Activated T-cell treated with anti-CD3 and anti-CD28 coated beads for 24 hours (primary cell): ENCODE results near the gene TGM1.

Source experiments
- DNase-seq: peaks from one replicate; pipeline ENCODE4 v3.0.0-alpha.2; 2020; ENCODE audit warnings: low read depth

The TGM1 gene

DNA sequence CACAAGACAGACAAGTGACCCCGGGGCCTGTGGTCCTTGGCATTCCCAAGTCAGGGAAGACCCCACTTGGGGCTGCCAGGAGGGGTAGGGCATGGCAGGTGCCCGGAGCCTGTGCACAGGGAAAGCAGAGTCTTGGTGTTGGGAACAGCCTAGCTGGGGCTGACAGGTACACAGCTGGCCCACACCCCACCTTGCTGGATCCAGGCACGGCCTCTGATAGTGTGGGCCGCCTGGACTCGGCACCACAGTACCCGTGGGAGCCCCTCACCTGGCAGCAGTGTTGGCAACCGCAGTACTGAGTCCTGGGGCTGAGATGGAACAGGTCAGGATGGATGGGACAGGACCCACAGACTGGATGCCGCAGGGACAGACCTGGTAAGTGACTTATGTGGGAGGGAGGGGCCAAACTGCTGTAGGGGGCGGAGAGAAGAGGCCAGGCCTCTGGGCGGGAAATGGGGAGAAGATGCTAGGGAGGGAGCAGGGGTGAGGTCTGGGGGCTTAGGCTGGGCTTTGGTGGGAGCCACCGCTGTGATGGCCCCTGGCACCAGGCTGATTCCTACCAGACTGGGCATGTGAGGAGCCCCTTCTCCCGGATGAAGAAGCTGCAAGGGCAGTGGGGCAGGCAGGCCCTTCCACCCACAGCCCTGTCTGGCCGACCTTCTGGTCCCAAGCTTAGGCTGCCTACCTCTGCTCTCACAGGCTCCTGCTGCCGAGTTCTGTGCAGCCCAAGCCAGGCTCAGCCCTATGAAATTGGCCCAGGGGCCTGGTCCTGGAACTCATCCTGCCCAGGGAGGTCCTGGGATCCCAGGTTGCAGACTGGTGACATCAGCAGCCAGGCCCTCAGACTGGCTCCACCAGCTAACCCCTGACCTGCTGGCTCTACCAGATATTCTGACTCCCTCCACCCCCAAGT, at the start of gene TGM1:
Gene TGM1 (minus strand): TSS at position 357 of the 913 bp plus-strand sequence. CDS start 825 bp downstream, outside the sequence.
- no peak for DNase-seq

DNA sequence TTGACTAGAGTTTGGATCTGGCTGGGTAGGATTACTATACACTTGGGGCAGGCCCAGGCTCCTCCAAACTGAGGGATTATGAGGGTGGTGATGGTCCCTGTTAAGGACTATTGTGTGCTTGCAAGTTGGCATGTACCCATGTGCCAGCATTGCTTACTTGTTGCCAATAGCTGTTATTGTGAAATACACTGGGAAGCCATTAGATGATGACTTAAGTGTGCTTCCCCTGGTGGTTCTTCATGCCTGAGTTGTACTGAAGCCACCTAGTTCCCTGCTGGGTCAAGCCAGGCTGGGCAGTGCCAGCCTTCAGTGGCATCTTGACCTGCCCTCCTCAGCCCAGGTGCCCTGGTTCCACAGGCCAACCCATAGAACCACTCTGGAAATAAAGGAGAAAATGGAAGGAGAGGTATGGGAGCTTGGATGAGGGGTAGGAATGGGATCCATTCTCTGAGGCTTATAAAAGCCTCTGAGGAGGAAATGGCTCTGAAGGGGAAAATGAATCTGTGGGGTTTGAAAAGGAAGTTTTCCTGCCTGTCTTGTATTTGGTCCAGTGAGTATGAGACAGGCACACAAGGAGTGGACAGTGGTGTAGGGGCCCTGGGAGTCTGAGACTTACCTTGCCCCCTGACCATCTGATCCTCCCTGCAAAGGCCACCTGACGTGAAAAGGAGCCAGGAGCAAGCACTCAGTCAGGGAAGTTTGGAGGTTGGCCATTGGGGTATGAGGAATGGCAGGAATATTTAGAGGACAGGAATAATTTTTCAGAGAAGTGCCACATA, 49.0 kb upstream of the TGM1 start:
- DNase-seq: no peak

DNA sequence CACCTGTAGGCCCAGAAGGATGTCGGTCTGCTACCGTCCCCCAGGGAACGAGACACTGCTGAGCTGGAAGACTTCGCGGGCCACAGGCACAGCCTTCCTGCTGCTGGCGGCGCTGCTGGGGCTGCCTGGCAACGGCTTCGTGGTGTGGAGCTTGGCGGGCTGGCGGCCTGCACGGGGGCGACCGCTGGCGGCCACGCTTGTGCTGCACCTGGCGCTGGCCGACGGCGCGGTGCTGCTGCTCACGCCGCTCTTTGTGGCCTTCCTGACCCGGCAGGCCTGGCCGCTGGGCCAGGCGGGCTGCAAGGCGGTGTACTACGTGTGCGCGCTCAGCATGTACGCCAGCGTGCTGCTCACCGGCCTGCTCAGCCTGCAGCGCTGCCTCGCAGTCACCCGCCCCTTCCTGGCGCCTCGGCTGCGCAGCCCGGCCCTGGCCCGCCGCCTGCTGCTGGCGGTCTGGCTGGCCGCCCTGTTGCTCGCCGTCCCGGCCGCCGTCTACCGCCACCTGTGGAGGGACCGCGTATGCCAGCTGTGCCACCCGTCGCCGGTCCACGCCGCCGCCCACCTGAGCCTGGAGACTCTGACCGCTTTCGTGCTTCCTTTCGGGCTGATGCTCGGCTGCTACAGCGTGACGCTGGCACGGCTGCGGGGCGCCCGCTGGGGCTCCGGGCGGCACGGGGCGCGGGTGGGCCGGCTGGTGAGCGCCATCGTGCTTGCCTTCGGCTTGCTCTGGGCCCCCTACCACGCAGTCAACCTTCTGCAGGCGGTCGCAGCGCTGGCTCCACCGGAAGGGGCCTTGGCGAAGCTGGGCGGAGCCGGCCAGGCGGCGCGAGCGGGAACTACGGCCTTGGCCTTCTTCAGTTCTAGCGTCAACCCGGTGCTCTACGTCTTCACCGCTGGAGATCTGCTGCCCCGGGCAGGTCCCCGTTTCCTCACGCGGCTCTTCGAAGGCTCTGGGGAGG, 47.9 kb upstream of the TGM1 start, which contains the start of gene LTB4R:
Gene LTB4R (plus strand): TSS at position 857 of the 959 bp plus-strand sequence. CDS start 4,150 bp downstream, outside the sequence.
- DNase-seq: peak; percentile 47

DNA sequence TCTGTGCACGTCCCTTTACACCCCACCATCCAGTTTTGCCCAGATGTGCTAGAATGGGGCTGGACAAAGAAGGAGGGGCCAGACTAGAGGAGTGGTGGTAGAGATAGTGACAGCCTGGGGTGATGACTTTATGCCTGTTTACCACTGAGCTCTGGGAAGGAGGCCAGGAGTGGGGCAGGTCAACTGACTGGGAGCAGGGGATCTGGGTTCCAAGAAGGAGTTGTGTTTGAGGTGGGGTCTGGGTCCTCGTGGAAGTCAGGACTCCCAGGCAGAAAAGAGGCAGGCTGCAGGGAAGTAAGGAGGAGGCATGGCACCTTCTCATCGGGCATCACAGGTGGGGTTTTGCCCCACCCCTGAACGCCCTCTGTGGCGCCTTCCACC, 47.3 kb upstream of the TGM1 start:
- DNase-seq: no peak

DNA sequence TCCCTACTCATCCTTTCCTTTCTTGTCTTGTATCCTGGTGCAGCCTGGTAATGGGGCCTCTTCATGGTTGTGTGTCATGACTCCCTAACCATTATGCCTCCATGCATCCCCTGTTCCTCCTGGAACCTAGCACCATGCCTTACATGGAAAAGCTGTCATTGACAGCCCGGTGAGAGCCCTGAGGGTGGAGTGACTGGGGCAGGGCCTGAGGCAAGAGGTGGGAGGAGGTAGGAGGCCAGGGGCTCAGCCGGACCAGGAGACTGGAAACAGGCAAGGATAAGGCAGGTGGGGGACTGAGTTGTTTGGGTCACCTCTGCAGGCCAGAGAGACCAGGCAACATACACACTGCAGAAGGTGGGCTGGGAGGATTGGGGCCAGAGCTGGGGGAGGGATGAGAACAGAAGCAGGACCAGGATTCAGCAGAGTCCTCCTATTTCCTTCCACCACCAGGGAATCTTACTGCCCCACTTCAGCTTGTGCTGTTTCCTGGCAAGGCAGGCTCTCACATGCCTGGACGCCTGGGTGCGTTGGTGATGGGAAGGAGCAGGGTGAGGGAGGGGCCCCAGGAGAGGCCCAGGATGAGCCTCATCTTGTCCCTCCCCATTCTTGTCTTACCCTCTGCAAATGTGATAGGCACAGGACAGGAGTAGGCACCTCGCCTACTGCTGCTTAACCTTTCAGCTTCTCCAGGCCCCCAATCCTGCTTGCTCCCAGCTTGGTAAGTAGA, 46.7 kb upstream of the TGM1 start, which contains the start of gene LTB4R2:
Gene LTB4R2 (plus strand): TSS at position 603 of the 727 bp plus-strand sequence. CDS start 525 bp downstream, outside the sequence.
- no peak for DNase-seq

DNA sequence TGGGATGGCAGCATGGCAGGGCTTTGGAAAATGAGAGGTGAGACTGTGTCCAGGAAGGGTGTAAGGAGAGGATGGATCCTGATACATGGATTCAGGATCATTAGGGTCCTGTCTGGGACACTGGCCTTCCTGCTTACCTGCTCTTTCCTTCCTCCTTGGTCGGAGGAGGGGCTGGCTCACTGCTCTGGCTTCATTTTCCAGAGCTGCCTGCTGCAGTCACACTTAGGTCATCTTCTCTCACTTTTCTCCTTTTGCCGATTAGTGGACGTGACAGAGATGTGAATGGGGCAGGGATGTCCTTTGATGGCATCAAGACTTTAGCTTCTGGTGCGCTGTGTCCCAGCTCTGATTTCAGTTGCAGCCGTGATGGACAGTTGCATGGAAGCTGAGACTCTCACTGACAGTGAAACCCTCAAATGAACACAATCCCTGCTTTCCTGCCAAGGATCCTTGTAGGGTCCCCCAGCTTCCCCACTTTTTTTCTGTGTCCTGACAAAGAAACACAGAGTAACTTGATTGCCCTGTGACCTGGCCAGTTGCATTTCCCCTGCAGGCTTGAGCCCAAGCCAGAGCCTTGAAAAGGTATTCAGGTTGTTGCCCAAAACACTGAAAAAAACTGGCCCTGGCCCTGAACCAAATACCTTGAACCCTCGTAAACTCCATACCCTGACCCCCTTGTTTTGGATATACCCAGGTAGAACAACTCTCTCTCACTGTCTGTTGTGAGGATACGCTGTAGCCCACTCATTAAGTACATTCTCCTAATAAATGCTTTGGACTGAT, 45.6 kb upstream of the TGM1 start:
- DNase-seq: no peak

DNA sequence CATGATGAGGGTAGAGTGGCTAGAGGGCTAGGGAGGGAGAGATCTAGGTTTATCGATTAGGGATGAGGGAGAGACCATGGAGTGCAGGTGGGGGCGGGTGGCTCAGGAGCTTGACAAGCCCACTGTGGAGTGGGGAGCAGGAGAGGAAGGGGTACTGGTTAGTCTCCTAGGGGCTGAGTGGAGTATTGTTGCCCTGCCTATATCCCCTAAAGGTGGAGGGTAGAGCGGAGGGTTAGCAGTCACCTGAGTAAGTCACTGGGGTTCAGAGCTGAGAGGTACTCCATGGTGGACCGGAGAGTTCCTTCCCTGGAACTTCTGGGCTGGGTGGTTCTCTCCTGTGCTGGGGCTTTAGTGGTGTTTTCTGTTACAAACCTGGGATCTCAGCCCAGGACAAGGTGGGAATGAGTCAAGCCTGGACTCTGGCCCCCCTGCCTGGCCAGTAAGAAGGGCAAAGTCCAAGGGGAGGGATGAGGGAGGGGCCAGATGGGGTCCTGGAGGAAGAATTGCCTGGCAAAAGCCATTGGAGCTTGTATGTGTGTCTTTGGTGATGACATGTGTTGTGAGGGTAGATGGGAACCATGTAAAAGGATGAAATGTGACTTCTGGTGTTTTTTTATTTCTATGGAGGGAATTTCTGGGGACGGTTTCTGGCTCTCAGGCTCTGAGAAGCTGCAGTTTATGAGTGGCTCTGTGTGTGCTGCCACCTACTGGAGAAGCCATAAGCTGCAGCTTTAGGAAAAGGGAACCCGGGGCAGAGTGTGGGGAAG, 44.8 kb upstream of the TGM1 start, which contains the start of gene CIDEB:
Gene CIDEB (minus strand): TSS at position 403 of the 767 bp plus-strand sequence. CDS start 119 bp downstream, at position 284.
- no peak for DNase-seq

DNA sequence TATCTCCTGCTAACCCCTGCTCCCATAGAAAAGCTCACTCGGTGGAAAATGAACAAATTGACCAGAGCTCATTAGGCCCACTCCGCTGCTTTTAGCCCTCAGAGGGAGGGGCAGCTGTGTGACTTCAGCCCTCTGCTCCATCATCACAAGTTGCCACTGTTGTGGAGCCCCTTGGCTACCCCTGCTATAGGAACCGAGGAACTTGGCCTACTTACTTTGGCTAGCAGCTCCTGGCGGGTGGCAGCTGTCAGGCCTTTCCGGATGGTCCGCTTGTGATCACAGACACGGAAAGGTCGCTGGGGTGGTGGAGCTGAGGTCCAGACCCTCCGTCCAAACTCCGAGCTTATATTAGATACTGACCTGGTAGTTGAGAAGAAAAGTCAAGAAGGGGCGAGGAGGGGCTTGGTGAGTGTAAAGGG, 44.2 kb upstream of the TGM1 start:
- no peak for DNase-seq

DNA sequence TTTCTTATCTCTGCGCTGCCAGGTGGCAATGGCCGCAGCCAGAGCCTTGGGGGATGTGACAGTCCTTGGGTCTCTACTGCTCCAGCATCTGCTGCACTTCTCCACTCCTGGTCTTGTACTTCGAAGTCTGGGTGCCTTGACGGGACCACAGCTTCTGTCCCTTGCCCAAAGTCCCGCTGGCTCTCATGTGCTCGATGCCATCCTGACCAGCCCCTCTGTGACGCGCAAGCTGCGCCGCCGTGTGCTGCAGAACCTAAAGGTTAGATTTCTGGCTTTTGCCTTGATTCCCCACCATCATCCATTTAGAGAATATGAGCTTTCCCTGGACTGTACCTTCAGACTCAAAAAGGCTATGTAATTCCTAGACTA, 41.0 kb upstream of the TGM1 start:
- no peak for DNase-seq

DNA sequence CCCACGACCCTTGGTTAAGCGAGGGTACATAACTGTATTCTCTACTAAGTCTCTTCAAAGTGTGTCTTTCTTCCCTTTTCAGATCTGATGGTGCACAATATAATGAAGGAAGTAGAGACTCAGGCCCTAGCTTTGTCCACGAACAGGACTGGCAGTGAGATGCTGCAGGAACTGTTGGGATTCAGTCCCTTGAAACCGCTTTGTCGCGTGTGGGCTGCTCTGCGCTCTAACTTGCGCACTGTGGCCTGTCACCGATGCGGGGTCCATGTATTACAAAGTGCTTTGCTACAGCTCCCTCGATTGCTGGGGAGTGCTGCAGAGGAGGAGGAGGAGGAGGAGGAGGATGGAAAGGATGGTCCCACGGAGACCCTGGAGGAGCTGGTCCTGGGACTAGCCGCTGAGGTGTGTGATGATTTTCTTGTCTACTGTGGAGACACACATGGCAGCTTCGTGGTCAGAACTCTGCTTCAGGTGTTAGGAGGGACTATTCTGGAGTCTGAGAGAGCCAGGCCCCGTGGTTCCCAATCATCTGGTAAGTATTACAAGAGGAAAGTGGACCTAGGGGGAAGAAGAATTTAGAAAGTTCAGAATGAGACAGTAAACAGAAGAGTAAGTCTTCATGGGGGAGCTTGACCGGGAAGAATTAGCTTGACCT, 37.5 kb upstream of the TGM1 start:
- no peak for DNase-seq

DNA sequence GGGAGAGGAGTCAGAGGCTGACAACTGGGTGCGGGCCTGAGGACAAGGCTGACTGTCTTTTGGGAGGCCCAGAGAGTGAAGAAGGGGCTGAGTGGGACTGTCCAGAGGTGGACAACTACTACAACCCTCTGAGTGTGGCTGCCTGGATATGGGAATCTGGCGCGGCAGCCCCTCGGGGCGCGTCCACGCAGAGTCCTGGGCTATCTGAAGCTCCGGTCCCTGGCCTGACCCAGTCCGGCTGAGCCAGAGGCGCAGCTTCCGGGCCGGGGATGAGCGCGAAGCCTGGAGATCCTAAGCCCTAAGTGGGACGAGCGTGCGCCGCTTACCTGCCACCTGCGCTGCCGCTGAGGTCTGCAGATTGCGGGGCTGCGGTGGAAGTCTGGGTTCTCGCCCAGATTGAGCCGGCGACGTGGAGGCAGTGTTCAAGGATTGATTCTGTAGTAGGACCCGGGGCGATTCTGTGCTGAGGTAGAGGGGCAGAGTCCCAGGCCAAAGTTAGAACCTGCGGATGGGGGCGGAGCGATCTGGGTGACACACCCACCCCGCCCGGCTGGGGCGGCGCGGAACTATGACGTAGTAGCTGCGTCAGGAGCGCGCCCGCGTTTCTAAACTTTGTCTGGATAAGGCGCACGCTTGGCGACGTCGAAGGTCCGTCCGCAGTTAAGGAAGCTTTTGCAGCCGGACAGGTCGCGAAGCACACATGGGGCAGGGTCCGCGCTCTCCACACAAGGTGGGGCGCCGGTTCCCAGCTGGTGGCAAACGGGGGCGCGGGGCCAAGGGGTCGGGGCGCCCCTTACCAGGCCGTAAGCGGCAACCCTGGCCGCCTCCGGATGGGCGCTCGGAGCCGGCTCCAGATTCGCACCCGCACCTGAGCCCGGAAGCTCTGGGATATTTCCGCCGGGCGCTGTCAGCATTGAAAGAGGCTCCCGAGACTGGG, 36.5 kb upstream of the TGM1 start, which contains the start of the genes DHRS1 and NOP9:
Gene DHRS1 (minus strand): TSS at position 526 of the 937 bp plus-strand sequence. CDS start 674 bp downstream, outside the sequence.
Gene NOP9 (plus strand): TSS at position 596 of the 937 bp plus-strand sequence. CDS start 105 bp downstream, at position 701.
- peak; percentile 91 for DNase-seq

DNA sequence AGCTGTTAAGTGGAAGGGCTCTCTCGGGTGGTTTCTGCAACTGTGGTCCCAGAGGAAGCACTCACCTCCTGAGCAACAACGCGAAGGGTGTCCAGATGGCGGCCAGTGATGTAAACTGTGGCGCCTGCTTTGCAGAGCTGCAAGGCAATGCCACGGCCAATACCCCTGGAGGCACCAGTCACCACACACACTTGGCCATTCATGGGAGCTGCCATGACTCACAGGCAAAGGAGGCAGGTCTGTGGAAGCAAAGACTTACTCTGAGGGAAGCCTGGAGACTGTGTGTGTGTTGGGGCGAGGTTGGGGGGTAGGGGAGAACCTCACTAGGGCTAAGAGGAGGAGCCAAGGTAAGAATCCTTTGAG, 35.9 kb upstream of the TGM1 start:
- DNase-seq: no peak

DNA sequence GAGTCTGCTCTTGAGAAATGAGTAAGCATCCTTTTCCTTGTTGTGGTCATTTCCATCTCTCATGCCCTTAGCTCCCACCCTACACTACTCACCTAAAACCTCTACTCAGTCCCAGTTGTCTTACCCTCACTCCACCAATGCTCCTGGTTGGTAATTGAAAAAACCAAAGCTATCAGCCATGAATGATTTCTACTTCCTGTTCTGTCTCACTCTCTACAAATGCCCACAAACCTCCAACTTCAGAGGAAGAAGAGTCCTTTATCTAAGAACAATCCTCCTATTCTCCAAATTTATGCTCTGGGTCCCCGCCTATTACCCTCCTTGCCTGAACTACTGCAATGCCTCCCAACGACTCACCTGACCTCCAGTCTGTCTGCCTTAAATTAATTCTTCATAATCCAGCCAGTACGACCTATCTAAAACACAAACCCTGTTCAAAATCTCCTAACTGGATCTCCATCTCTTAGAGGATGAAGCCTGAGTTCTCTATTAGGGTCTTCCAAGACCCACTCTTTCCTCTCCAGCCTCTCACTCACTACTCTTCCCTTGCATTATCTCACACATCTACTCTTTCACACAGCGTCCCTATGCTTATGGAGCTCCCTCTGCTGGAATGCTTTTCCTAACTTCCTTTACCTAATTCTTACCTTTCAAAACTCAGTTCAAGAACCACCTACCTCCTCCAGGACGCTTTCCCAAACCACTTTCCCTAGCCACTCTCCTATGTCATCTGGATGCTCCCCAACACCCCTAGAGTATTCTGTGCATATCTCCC, 34.4 kb upstream of the TGM1 start:
- no peak for DNase-seq

DNA sequence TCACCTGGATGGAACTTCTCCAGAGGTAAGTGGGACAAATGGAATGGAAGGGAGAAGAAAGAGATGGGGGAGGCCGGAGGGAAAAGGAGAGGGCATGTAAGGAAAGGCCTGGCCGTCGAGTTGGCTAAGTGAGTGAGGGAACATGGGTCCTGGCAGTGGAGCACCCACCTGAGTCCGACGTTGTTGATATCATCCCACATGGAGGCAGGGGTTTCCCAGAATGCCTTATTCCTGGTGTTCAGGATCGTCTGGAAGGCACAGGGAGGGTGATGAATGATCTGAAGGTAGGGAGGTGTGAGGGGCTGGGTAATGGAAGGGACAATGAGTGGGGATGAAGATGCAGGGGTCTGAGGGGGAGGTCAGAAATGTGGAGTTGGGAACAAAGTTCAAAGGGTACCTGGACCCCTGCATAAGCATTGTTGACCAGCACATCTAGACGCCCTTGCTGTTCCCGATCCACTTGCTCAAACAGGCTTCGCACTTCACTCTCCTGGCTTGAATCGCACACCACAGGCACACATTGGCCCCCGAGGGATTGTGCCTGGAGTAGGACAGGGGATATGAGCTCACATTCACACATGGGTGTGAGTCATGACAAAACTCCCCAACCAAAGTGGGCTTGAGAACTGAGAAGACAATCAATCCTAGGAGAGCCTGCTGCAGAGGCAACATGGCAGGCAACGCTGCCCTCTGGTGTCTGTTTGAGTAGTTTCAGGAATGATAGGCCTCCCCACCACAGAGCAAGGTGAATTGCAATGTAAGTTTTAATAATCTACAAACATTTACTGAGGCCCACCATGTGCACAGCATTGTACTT, 33.6 kb upstream of the TGM1 start:
- peak; percentile 75 for DNase-seq

DNA sequence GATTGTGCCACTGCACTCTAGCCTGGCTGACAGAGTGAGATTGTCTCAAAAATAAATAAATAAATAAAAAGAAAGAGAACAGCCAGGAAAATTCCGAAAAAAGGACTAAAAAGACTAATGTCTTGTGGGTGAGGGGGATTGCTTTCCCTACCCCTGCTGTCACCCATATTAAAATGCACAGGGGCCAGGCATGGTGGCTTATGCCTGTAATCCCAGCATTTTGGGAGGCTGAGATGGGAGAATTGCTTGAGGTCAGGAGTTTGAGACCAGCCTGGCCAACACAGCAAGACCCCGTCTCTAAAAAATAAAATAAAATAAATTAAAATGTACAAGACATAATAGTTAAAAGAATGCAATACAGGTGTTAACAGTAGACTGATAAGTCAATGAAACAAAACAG, 30.5 kb upstream of the TGM1 start:
- DNase-seq: no peak
